GM20431 (cell line): Measurements from ENCODE around the gene HMG20A.

Source experiments
- in situ Hi-C: fragments of 300-500 bp; cut with MseI, MboI; formaldehyde crosslinking; loops from one replicate; pipeline ENCODE4 v1.15.0; 2020; ENCODE audit warnings: low sequenced_read_pairs; ENCODE audit not compliant: unreplicated experiment

HMG20A gene

GRCh38 chr15:77425104-77425503, 4.4 kb downstream of the HMG20A start:
- in situ Hi-C loops, result no loop called here

GRCh38 chr15:77426377-77426776, 5.7 kb downstream of the HMG20A start:
- in situ Hi-C loops, result no loop called here

- in situ Hi-C loops, result no loop called here
Measured at GRCh38 chr15:77426871-77427270, 6.2 kb downstream of the HMG20A start.

- in situ Hi-C loops, result no loop called here
Measured at GRCh38 chr15:77430213-77430612, 9.5 kb downstream of the HMG20A start.

GRCh38 chr15:77430652-77431051, 10.0 kb downstream of the HMG20A start:
- in situ Hi-C loops, result no loop called here

GRCh38 chr15:77436822-77437221, 16.1 kb downstream of the HMG20A start:
- in situ Hi-C loops, result no loop called here

GRCh38 chr15:77437264-77437663, 16.6 kb downstream of the HMG20A start:
- in situ Hi-C loops, result no loop called here

GRCh38 chr15:77440378-77440999, 19.8 kb downstream of the HMG20A start:
- in situ Hi-C loops, result no loop called here

- in situ Hi-C loops, result no loop called here
Measured at GRCh38 chr15:77446840-77447390, 26.2 kb downstream of the HMG20A start.

GRCh38 chr15:77454265-77454664, 33.6 kb downstream of the HMG20A start:
- in situ Hi-C loops, result no loop called here

- in situ Hi-C loops, result no loop called here
Measured at GRCh38 chr15:77454951-77455350, 34.3 kb downstream of the HMG20A start.

GRCh38 chr15:77455696-77456321, 35.1 kb downstream of the HMG20A start:
- in situ Hi-C loops, result no loop called here

GRCh38 chr15:77456746-77457145, 36.1 kb downstream of the HMG20A start:
- in situ Hi-C loops, result no loop called here

GRCh38 chr15:77457191-77457904, 36.7 kb downstream of the HMG20A start:
- in situ Hi-C loops, result no loop called here

GRCh38 chr15:77457905-77458265, 37.2 kb downstream of the HMG20A start:
- in situ Hi-C loops, result no loop called here

- in situ Hi-C loops, result no loop called here
Measured at GRCh38 chr15:77459031-77459430, 38.3 kb downstream of the HMG20A start.

GRCh38 chr15:77461486-77461885, 40.8 kb downstream of the HMG20A start:
- in situ Hi-C loops, result no loop called here

GRCh38 chr15:77464129-77464865, 43.6 kb downstream of the HMG20A start:
- in situ Hi-C loops, result no loop called here

GRCh38 chr15:77466521-77466920, 45.8 kb downstream of the HMG20A start:
- in situ Hi-C loops, result no loop called here

- in situ Hi-C loops, result no loop called here
Measured at GRCh38 chr15:77468896-77469295, 48.2 kb downstream of the HMG20A start.

- in situ Hi-C loops, result no loop called here
Measured at GRCh38 chr15:77470235-77470634, 49.5 kb downstream of the HMG20A start.
